IMR-90 (cell line): ENCODE data around the gene PGBD1. TPM values are rescaled to one million over a fixed set of nuclear protein-coding genes. Genes with fewer than 3 reads are reported as not detected.

Source experiments
- ATAC-seq: fragments of 200-7000 bp; cut with Tn5 transposase; 2 replicates; pipeline ENCODE4 v1.9.1; 2020; ENCODE audit warnings: low read depth, mild to moderate bottlenecking, moderate library complexity
- BruUV-seq: library from RNA; stranded (reverse); fragments of 400-500 nt; replicated peaks from 2 replicates; lab custom pipeline; 2021; lab: Mats Ljungman, UMichigan
- CTCF ChIA-PET: fragments of 300-600 bp; formaldehyde crosslinking; extraction: SDS; loops from one replicate; lab custom pipeline; 2021; ENCODE audit warnings: antibody characterized with exemption; lab: Yijun Ruan, JAX
- POLR2A ChIA-PET: fragments of 300-600 bp; sonication (Branson Sonifier 250); formaldehyde crosslinking; loops from one replicate; lab custom pipeline; 2022; ENCODE audit warnings: antibody characterized with exemption; ENCODE audit not compliant: unreplicated experiment; lab: Charles Lee
- DNase-seq: peaks from one replicate; pipeline ENCODE4 v3.0.0; 2013
- H2AFZ ChIP-seq: replicated peaks from 2 replicates; pipeline ENCODE3; 2013; ENCODE audit warnings: low read length, mild to moderate bottlenecking; ENCODE audit not compliant: poor library complexity
- H2AK5ac ChIP-seq: 2 replicates; pipeline ENCODE4 v1.6.1; 2013; ENCODE audit warnings: low read depth, low read length, inconsistent platforms
- H2AK9ac ChIP-seq: replicated peaks from 2 replicates; pipeline ENCODE3; 2013; ENCODE audit warnings: mild to moderate bottlenecking, low read depth, low read length, moderate library complexity; ENCODE audit not compliant: poor library complexity
- H2BK120ac ChIP-seq: 2 replicates; pipeline ENCODE4 v1.6.1; 2013; ENCODE audit warnings: low read depth, low read length, inconsistent platforms
- H2BK15ac ChIP-seq: 3 replicates; pipeline ENCODE4 v1.6.1; 2013; ENCODE audit warnings: low read depth, low read length, inconsistent platforms
- H2BK20ac ChIP-seq: 2 replicates; pipeline ENCODE4 v1.6.1; 2013; ENCODE audit warnings: low read depth, mild to moderate bottlenecking, inconsistent platforms, low read length, moderate library complexity
- H2BK5ac ChIP-seq: 2 replicates; pipeline ENCODE4 v1.6.1; 2013; ENCODE audit warnings: mild to moderate bottlenecking, low read depth, low read length, inconsistent platforms; ENCODE audit not compliant: poor library complexity, severe bottlenecking
- H3K14ac ChIP-seq: replicated peaks from 2 replicates; pipeline ENCODE4 v1.6.1; 2013; ENCODE audit warnings: low read depth, low read length, inconsistent platforms
- H3K18ac ChIP-seq: 2 replicates; pipeline ENCODE4 v1.6.1; 2013; ENCODE audit warnings: low read depth, low read length, control low read depth
- H3K23ac ChIP-seq: 2 replicates; pipeline ENCODE4 v1.6.1; 2013; ENCODE audit warnings: low read depth, low read length, inconsistent platforms
- H3K27ac ChIP-seq: 2 replicates; pipeline ENCODE4 v1.5.1; 2013; ENCODE audit warnings: mild to moderate bottlenecking, control low read depth, low read length; ENCODE audit not compliant: insufficient read depth
- H3K27me3 ChIP-seq: 2 replicates; pipeline ENCODE4 v1.6.1; 2013; ENCODE audit warnings: low read length; ENCODE audit not compliant: control insufficient read depth, insufficient read depth
- H3K36me3 ChIP-seq: 2 replicates; pipeline ENCODE4 v1.6.1; 2013; ENCODE audit warnings: low read length, mixed read lengths; ENCODE audit not compliant: control insufficient read depth, insufficient read depth
- H3K4ac ChIP-seq: 2 replicates; pipeline ENCODE4 v1.6.1; 2013; ENCODE audit warnings: low read depth, low read length, inconsistent platforms
- H3K4me1 ChIP-seq: 2 replicates; pipeline ENCODE4 v1.6.1; 2013; ENCODE audit warnings: low read length, mixed read lengths; ENCODE audit not compliant: control insufficient read depth, insufficient read depth
- H3K4me2 ChIP-seq: 2 replicates; pipeline ENCODE4 v1.6.1; 2013; ENCODE audit warnings: low read depth, mild to moderate bottlenecking, control low read depth, low read length, moderate library complexity
- H3K4me3 ChIP-seq: 2 replicates; pipeline ENCODE4 v1.5.1; 2013; ENCODE audit warnings: low read depth, mild to moderate bottlenecking, control low read depth, low read length, moderate library complexity; ENCODE audit not compliant: insufficient read depth
- H3K56ac ChIP-seq: 2 replicates; pipeline ENCODE4 v1.6.1; 2013; ENCODE audit warnings: low read length, inconsistent platforms; ENCODE audit not compliant: insufficient read depth; ENCODE audit errors: extremely low read depth
- H3K79me1 ChIP-seq, 2 experiments: 2 replicates each; pipeline ENCODE4 v1.6.1; 2013; ENCODE audit warnings: low read length in 2 of 2, inconsistent platforms in 1 of 2, low read depth in 1 of 2
- H3K9ac ChIP-seq: 2 replicates; pipeline ENCODE4 v1.6.1; 2013; ENCODE audit warnings: low read depth, low read length, control low read depth
- H3K9me1 ChIP-seq: 2 replicates; pipeline ENCODE4 v1.6.1; 2013; ENCODE audit warnings: low read length, inconsistent platforms; ENCODE audit not compliant: insufficient read depth
- H3K9me3 ChIP-seq: 2 replicates; pipeline ENCODE4 v1.6.1; 2013; ENCODE audit warnings: low read length; ENCODE audit not compliant: control insufficient read depth, insufficient read depth
- H4K20me1 ChIP-seq: 2 replicates; pipeline ENCODE4 v1.6.1; 2013; ENCODE audit warnings: low read length, inconsistent platforms; ENCODE audit not compliant: insufficient read depth
- H4K5ac ChIP-seq: 2 replicates; pipeline ENCODE4 v1.6.1; 2013; ENCODE audit warnings: mild to moderate bottlenecking, low read depth, low read length, control low read depth
- H4K8ac ChIP-seq, 2 experiments: 2 replicates each; pipeline ENCODE4 v1.6.1; 2013; ENCODE audit warnings: low read depth in 2 of 2, low read length in 2 of 2, control low read depth in 1 of 2, inconsistent platforms in 1 of 2
- H4K91ac ChIP-seq: 2 replicates; pipeline ENCODE4 v1.6.1; 2013; ENCODE audit warnings: low read depth, low read length, inconsistent platforms; ENCODE audit not compliant: insufficient read depth
- CEBPB ChIP-seq: IDR thresholded peaks from 2 replicates; pipeline ENCODE4 v1.6.1; 2012; ENCODE audit warnings: low read depth, low read length, improper control_type of control experiment
- CHD1 ChIP-seq: IDR thresholded peaks from 2 replicates; pipeline ENCODE4 v1.6.1; 2012; ENCODE audit warnings: low read depth, low read length, improper control_type of control experiment
- FOS ChIP-seq: fragments of 150-350 bp; IDR thresholded peaks from 2 replicates; pipeline ENCODE4 v1.6.1; 2016; ENCODE audit warnings: low read depth, low read length
- MAFK ChIP-seq: IDR thresholded peaks from 2 replicates; pipeline ENCODE4 v1.6.1; 2012; ENCODE audit warnings: low read depth, low read length, improper control_type of control experiment
- RAD21 ChIP-seq: IDR thresholded peaks from 2 replicates; pipeline ENCODE4 v1.6.1; 2012; ENCODE audit warnings: low read length, improper control_type of control experiment
- WGBS, 2 experiments: methylation state at CpG; one replicate each; pipeline versions ENCODE4 v1.1.5 to v1.1.7; 2013; ENCODE audit warnings: missing lambda C conversion rate in 2 of 2; ENCODE audit not compliant: insufficient read length in 1 of 2; ENCODE audit errors: extremely low coverage in 2 of 2; 5-methylcytosine and 5-hydroxymethylcytosine counted together
- dilution Hi-C: fragments of 300-500 bp; cut with HindIII; formaldehyde crosslinking; loops from one replicate; pipeline ENCODE4 v1.14.3; 2018; ENCODE audit warnings: low sequenced_read_pairs; ENCODE audit not compliant: unreplicated experiment
- in situ Hi-C: fragments of 300-500 bp; cut with MboI; formaldehyde crosslinking; loops from 3 replicates; pipeline ENCODE4 v1.14.3; 2019; ENCODE audit warnings: low sequenced_read_pairs, inconsistent platforms, mixed read lengths
- intact Hi-C: fragments of 100-400 bp; cut with micrococcal nuclease; formaldehyde crosslinking; loops from 2 replicates; pipeline ENCODE4 v1.10.0; 2022
- polyA plus RNA-seq, 3 experiments: library from polyadenylated mRNA; depleted of rRNA; stranded (reverse); fragments of >200 nt; gene quantifications; 2 replicates each; pipeline ENCODE4 v1.2.3, GENCODE V29; 2012; ENCODE audit warnings: low replicate concordance in 1 of 3
- total RNA-seq: library from RNA; depleted of rRNA; stranded (reverse); fragments of >200 nt; gene quantifications from 2 replicates; pipeline ENCODE4 v1.2.3, GENCODE V29; 2012

The PGBD1 gene
- total and polyA plus RNA-seq, 2 of the 4 experiments (the other 2 are of a cell fraction), result 3.9 to 6.3 TPM

DNA sequence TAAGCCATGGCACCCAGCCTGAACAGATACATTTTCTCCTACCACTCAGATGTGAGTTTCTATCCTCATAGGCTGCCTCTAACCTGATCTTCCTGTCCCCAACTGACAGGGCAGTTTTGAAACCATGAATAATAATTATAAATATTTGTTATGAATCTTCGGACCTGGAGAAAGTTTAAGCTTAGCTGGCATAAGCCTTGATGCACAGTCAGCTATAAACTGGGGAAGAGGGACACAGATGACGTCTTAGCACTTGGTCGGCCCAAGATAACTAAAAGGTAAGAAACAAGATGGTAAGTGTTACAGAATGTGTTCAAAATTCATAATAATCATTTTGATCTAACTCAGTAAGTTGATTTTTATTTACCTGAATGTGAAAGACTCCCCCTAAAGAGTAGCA, 37.4 kb upstream of the PGBD1 start:
- H2BK15ac ChIP-seq, result no peak overlapping the region
- H3K4me3 ChIP-seq, result no peak overlapping the region
- dilution Hi-C loops (no loop called here), intact Hi-C loops (no loop called here), in situ Hi-C loops (no loop called here)
- no peaks in the 10 kb centered on the region for H3K4me1 ChIP-seq
- no peaks in the 10 kb centered on the region for H3K27me3 ChIP-seq
- H4K20me1 ChIP-seq, result no peaks in the 10 kb centered on the region
- no peak overlapping the region for H2BK20ac ChIP-seq
- no peak overlapping the region for H4K8ac ChIP-seq
- H3K4me2 ChIP-seq, result no peak overlapping the region
- no TSS peak for BruUV-seq
- no peak overlapping the region for H2AFZ ChIP-seq
- no CpG with 5 or more reads among the region's 3 CpGs for WGBS, 2 experiments
- no peaks in the 10 kb centered on the region; a peak in 1 of 4 replicates for H3K79me1 ChIP-seq
- H3K18ac ChIP-seq, result no peak overlapping the region
- CTCF ChIA-PET, result interaction anchor here (1.3 kb wide), 1 partner anchor 21 kb away, joined by 5 read pairs; no protein-coding TSS in a partner anchor
- no peak overlapping the region for H3K14ac ChIP-seq
- TF ChIP-seq CHD1, result no peak
- no peak for TF ChIP-seq RAD21
- no peak for TF ChIP-seq MAFK
- no peak for TF ChIP-seq CEBPB
- TF ChIP-seq FOS, result no peak
- no peak overlapping the region for H2AK5ac ChIP-seq
- no peak for ATAC-seq
- H4K5ac ChIP-seq, result no peak overlapping the region
- POLR2A ChIA-PET, result no interaction called here
- H3K4ac ChIP-seq, result no peak overlapping the region
- no peak overlapping the region for H2BK5ac ChIP-seq
- H4K91ac ChIP-seq, result no peak overlapping the region
- no peaks in the 10 kb centered on the region for H3K9me1 ChIP-seq
- no peak for DNase-seq
- no peak overlapping the region for H3K27ac ChIP-seq
- peaks cover 29% of the 10 kb centered on the region for H3K36me3 ChIP-seq
- no peaks in the 10 kb centered on the region for H3K9me3 ChIP-seq
- H2BK120ac ChIP-seq, result no peak overlapping the region
- no peak overlapping the region for H3K9ac ChIP-seq
- H2AK9ac ChIP-seq, result no peak overlapping the region
- no peak overlapping the region for H3K56ac ChIP-seq
- no peak overlapping the region for H3K23ac ChIP-seq
